WTC11 (cell line): Measurements from ENCODE around the gene ABCA5. TPM values are rescaled to one million over a fixed set of nuclear protein-coding genes. Genes with fewer than 3 reads are reported as not detected.

Experiments
- ATAC-seq: fragments of 200-7000 bp; cut with Tn5 transposase; 2 replicates; pipeline ENCODE4 v1.10.0; 2021; ENCODE audit warnings: mild to moderate bottlenecking, moderate library complexity
- CTCF ChIA-PET: fragments of 300-600 bp; sonication (Branson Sonifier 250); formaldehyde crosslinking; loops from one replicate; lab custom pipeline; 2021; ENCODE audit warnings: antibody characterized with exemption; lab: Charles Lee
- POLR2A ChIA-PET: fragments of 350-600 bp; sonication (Branson Sonifier 250); formaldehyde crosslinking; loops from one replicate; lab custom pipeline; 2021; ENCODE audit warnings: antibody characterized with exemption; lab: Charles Lee
- DNase-seq: peaks from one replicate; pipeline ENCODE4 v3.0.0; 2021; ENCODE audit warnings: low spot score
- H3K27ac Mint-ChIP-seq: 2 replicates; pipeline ENCODE4 v1.8.0; 2021; ENCODE audit warnings: mixed read lengths
- H3K27me3 Mint-ChIP-seq: 2 replicates; pipeline ENCODE4 v1.8.0; 2021; ENCODE audit warnings: low read depth, mild to moderate bottlenecking, moderate library complexity, mixed read lengths
- H3K36me3 Mint-ChIP-seq: 2 replicates; pipeline ENCODE4 v1.8.0; 2021; ENCODE audit warnings: mixed read lengths
- H3K4me1 Mint-ChIP-seq: 2 replicates; pipeline ENCODE4 v1.8.0; 2022; ENCODE audit warnings: mixed read lengths
- H3K4me3 Mint-ChIP-seq: 2 replicates; pipeline ENCODE4 v1.8.0; 2021; ENCODE audit warnings: mild to moderate bottlenecking, moderate library complexity, mixed read lengths
- H3K9me3 Mint-ChIP-seq: 2 replicates; pipeline ENCODE4 v1.8.0; 2021; ENCODE audit warnings: mixed read lengths
- AFF4 ChIP-seq: sonication (generic); formaldehyde crosslinking; IDR thresholded peaks from 2 replicates; pipeline ENCODE4 v1.8.1; 2023; ENCODE audit warnings: mild to moderate bottlenecking, missing genetic modification reagents, borderline replicate concordance
- AR ChIP-seq: fragments of 250-450 bp; sonication (Bioruptor Pico); IDR thresholded peaks from 2 replicates; pipeline ENCODE4 v1.9.0; 2021; ENCODE audit warnings: mild to moderate bottlenecking
- ATF1 ChIP-seq: sonication (generic); formaldehyde crosslinking; IDR thresholded peaks from 2 replicates; pipeline ENCODE4 v1.8.1; 2023; ENCODE audit warnings: mild to moderate bottlenecking, moderate library complexity, missing genetic modification reagents
- CBFB ChIP-seq: sonication (generic); formaldehyde crosslinking; IDR thresholded peaks from 2 replicates; pipeline ENCODE4 v1.8.1; 2022; ENCODE audit warnings: mild to moderate bottlenecking, low read depth, missing genetic modification reagents
- CREM ChIP-seq: sonication (generic); formaldehyde crosslinking; IDR thresholded peaks from 2 replicates; pipeline ENCODE4 v1.8.1; 2022; ENCODE audit warnings: mild to moderate bottlenecking, missing genetic modification reagents, moderate library complexity
- E2F5 ChIP-seq: sonication (generic); formaldehyde crosslinking; IDR thresholded peaks from 2 replicates; pipeline ENCODE4 v1.8.1; 2022; ENCODE audit warnings: mild to moderate bottlenecking, moderate library complexity, missing genetic modification reagents
- ELF4 ChIP-seq: sonication (generic); formaldehyde crosslinking; IDR thresholded peaks from 2 replicates; pipeline ENCODE4 v1.8.1; 2022; ENCODE audit warnings: low read depth, mild to moderate bottlenecking, moderate library complexity, missing genetic modification reagents
- ETV6 ChIP-seq: sonication (generic); formaldehyde crosslinking; IDR thresholded peaks from 2 replicates; pipeline ENCODE4 v1.8.1; 2022; ENCODE audit warnings: mild to moderate bottlenecking, missing genetic modification reagents
- FOXP1 ChIP-seq: sonication (generic); formaldehyde crosslinking; IDR thresholded peaks from 2 replicates; pipeline ENCODE4 v1.8.0; 2022; ENCODE audit warnings: missing genetic modification reagents, mild to moderate bottlenecking, moderate library complexity, borderline replicate concordance
- GTF2I ChIP-seq: fragments of 250-450 bp; sonication (Bioruptor Pico); conservative IDR thresholded peaks from 2 replicates; pipeline ENCODE4 v1.4.0; 2021; ENCODE audit warnings: mild to moderate bottlenecking
- HMGA2 ChIP-seq: fragments of 250-450 bp; sonication (Bioruptor Pico); IDR thresholded peaks from 2 replicates; pipeline ENCODE4 v1.4.0; 2021; ENCODE audit warnings: mild to moderate bottlenecking, moderate library complexity
- MYBL2 ChIP-seq: sonication (generic); formaldehyde crosslinking; IDR thresholded peaks from 2 replicates; pipeline ENCODE4 v1.8.1; 2023; ENCODE audit warnings: mild to moderate bottlenecking, moderate library complexity, missing genetic modification reagents
- NFE2L1 ChIP-seq: sonication (generic); formaldehyde crosslinking; IDR thresholded peaks from 2 replicates; pipeline ENCODE4 v1.8.1; 2023; ENCODE audit warnings: missing genetic modification reagents
- NR3C1 ChIP-seq: sonication (generic); formaldehyde crosslinking; conservative IDR thresholded peaks from 2 replicates; pipeline ENCODE4 v1.8.1; 2023; ENCODE audit warnings: low read depth, mild to moderate bottlenecking, missing genetic modification reagents
- TEAD1 ChIP-seq: sonication (generic); formaldehyde crosslinking; IDR thresholded peaks from 2 replicates; pipeline ENCODE4 v1.8.0; 2022; ENCODE audit warnings: mild to moderate bottlenecking, missing genetic modification reagents
- ZBTB43 ChIP-seq: sonication (generic); formaldehyde crosslinking; IDR thresholded peaks from 2 replicates; pipeline ENCODE4 v1.8.1; 2023; ENCODE audit warnings: mild to moderate bottlenecking, missing genetic modification reagents
- ZNF121 ChIP-seq: sonication (generic); formaldehyde crosslinking; IDR thresholded peaks from 2 replicates; pipeline ENCODE4 v1.8.0; 2023; ENCODE audit warnings: missing genetic modification reagents
- ZNF263 ChIP-seq: sonication (generic); formaldehyde crosslinking; IDR thresholded peaks from 2 replicates; pipeline ENCODE4 v1.8.1; 2022; ENCODE audit warnings: low read depth, mild to moderate bottlenecking, moderate library complexity, missing genetic modification reagents
- ZNF396 ChIP-seq: fragments of 250-450 bp; sonication (Bioruptor Pico); IDR thresholded peaks from 2 replicates; pipeline ENCODE4 v1.8.0; 2021; ENCODE audit warnings: mild to moderate bottlenecking, moderate library complexity, borderline replicate concordance
- ZSCAN18 ChIP-seq: fragments of 250-450 bp; sonication (Bioruptor Pico); IDR thresholded peaks from 2 replicates; pipeline ENCODE4 v2.1.2; 2022; ENCODE audit warnings: mild to moderate bottlenecking, moderate library complexity
- total RNA-seq: library from RNA; stranded (reverse); gene quantifications from 3 replicates; pipeline ENCODE4 v1.2.3, GENCODE V29; 2021
- TF ChIP-seq, protein P1 (sequence below): sonication (generic); formaldehyde crosslinking; IDR thresholded peaks from 2 replicates; pipeline ENCODE4 v1.8.1; 2022; ENCODE audit warnings: missing genetic modification reagents, borderline replicate concordance
- TF ChIP-seq, protein P2 (sequence below): fragments of 200-600 bp; IDR thresholded peaks from 2 replicates; pipeline ENCODE4 v1.8.0; 2022; ENCODE audit warnings: antibody characterized with exemption

The ABCA5 gene
- total RNA-seq, 1 experiment from 2014 or later = 1.8 TPM

DNA sequence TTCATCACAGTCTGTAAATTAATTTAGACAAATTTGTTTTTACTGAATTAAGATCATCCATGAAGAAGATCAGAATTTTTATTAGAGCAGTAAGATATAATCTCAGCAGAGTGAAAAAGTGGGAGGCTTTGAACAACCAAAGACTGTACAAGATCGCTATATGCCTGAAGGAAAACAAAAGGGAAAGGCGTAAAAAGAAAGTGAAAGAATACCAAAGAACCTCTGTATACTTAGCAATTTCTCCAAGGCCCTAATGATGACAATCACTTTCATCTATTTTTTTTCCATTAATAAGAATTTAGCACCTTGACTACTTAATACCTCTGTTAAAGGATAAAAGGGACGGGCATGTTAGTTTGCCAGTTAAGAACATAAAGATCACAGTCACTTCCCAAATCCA, 59.7 kb downstream of the ABCA5 start (continued):
- TF ChIP-seq MYBL2 = no peak
- no peak for TF ChIP-seq TEAD1 (CRISPR knock-in tag)
- no peak for TF ChIP-seq ETV6
- TF ChIP-seq CBFB (CRISPR knock-in tag) = no peak
- TF ChIP-seq ZNF396 = no peak
- no peak for TF ChIP-seq ZSCAN18 (CRISPR knock-in tag)
- no peak for TF ChIP-seq NR3C1 (CRISPR knock-in tag)
- no peak for TF ChIP-seq ELF4
- TF ChIP-seq ZNF263 (CRISPR knock-in tag) = no peak
- TF ChIP-seq ZNF121 (CRISPR knock-in tag) = no peak

GRCh38 chr17:69265873-69266272, 61.1 kb downstream of the ABCA5 start:
- Mint-ChIP-seq H3K27ac (no peak overlapping the region), H3K4me1 (no peaks in the 10 kb centered on the region), H3K9me3 (peaks cover 5% of the 10 kb centered on the region; the same call in 1 of the 2 replicates), H3K36me3 (no peaks in the 10 kb centered on the region), H3K27me3 (no peaks in the 10 kb centered on the region), H3K4me3 (no peak overlapping the region)
- ChIA-PET POLR2A (no interaction called here), CTCF (no interaction called here)
- ATAC-seq (no peak), DNase-seq (no peak)
- TF ChIP-seq NR3C1 (CRISPR knock-in tag) = no peak
- TF ChIP-seq HMGA2 (CRISPR knock-in tag) = no peak
- TF ChIP-seq ZBTB43 (CRISPR knock-in tag) = no peak
- TF ChIP-seq GTF2I (CRISPR knock-in tag) = no peak
- TF ChIP-seq AFF4 (CRISPR knock-in tag) = no peak
- TF ChIP-seq E2F5 (CRISPR knock-in tag) = no peak
- TF ChIP-seq, protein P1, sequence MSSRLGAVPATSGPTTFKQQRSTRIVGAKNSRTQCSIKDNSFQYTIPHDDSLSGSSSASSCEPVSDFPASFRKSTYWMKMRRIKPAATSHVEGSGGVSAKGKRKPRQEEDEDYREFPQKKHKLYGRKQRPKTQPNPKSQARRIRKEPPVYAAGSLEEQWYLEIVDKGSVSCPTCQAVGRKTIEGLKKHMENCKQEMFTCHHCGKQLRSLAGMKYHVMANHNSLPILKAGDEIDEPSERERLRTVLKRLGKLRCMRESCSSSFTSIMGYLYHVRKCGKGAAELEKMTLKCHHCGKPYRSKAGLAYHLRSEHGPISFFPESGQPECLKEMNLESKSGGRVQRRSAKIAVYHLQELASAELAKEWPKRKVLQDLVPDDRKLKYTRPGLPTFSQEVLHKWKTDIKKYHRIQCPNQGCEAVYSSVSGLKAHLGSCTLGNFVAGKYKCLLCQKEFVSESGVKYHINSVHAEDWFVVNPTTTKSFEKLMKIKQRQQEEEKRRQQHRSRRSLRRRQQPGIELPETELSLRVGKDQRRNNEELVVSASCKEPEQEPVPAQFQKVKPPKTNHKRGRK (CRISPR knock-in tag) = no peak
- TF ChIP-seq NFE2L1 (CRISPR knock-in tag) = no peak
- TF ChIP-seq, protein P2, sequence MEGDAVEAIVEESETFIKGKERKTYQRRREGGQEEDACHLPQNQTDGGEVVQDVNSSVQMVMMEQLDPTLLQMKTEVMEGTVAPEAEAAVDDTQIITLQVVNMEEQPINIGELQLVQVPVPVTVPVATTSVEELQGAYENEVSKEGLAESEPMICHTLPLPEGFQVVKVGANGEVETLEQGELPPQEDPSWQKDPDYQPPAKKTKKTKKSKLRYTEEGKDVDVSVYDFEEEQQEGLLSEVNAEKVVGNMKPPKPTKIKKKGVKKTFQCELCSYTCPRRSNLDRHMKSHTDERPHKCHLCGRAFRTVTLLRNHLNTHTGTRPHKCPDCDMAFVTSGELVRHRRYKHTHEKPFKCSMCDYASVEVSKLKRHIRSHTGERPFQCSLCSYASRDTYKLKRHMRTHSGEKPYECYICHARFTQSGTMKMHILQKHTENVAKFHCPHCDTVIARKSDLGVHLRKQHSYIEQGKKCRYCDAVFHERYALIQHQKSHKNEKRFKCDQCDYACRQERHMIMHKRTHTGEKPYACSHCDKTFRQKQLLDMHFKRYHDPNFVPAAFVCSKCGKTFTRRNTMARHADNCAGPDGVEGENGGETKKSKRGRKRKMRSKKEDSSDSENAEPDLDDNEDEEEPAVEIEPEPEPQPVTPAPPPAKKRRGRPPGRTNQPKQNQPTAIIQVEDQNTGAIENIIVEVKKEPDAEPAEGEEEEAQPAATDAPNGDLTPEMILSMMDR = no peak
- TF ChIP-seq ATF1 = no peak
- no peak for TF ChIP-seq FOXP1 (CRISPR knock-in tag)
- TF ChIP-seq CREM (CRISPR knock-in tag) = no peak
- TF ChIP-seq AR (CRISPR knock-in tag) = no peak
- TF ChIP-seq ZNF396 = no peak
